ENCODE results near the gene ZCCHC24.

Gene ZCCHC24

DNA sequence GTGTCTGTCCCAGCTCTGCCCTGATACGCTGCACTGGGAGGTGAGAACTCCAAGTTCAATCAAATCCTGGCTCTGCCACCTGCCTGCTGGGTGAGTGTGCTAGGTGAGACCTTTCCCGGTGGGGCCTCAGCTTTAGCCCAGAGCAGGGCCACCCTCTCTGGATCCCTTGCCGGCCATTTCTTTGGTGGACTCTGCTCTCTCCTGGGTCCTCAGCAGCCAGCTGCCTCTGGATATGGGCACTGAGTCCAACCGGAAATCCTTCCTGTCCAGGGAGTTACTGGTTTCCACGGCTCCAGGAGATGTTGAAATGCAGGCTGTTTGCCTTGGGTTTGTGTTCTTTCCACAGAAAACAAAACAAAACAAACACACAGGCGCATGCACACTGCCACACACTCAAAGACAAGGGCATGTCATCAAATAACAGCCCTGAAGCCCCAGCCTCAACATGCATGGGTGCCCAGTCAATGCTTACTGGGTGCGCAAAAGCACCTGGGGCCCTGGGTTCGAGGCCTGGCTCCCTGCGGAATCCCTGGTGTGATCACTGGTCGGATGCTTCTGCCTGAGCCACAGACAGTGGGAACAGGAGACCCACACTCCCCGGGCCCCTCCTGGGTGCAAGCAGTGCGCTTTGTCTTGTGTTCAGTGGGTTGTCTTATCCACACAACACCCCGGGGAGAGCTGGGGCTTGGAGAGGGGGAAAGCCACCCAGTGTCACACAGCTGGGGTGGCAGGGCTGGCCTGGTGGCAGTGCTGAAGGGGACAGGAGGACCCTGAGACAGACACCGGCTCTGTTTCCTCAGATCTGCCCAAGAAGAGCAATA, 65.1 kb downstream of the ZCCHC24 start:
- DNase-seq, result no peak

DNA sequence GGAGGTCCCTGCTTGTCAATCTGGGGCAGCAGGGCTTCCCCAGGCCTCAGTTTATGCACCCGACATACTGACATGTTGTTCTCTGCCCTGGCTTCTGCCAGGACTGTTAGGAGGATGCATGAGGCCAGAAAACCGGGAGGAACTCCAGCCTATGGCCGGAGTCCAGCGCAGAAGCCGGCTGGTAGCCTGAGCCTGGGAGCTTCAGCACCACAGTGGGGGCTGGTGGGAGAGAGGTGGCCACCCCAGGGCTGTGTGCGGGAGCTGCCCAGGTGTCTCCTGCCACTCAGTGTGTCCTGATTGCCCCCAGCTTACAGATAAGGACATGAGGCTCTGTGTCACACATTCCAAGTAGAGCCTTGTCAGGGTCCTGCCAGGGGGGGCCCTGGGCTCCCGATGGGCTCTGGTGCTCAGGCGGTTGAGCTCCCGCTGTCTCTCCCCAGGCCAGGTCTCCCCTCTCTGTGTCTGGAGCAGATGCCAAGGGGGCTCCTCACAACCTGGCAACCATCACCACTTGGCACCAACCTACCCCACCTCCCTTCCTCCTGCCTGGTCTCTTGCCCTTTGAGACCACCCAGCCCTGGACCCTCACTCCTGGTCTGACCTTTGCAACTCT, 65.8 kb downstream of the ZCCHC24 start:
- DNase-seq, result no peak

DNA sequence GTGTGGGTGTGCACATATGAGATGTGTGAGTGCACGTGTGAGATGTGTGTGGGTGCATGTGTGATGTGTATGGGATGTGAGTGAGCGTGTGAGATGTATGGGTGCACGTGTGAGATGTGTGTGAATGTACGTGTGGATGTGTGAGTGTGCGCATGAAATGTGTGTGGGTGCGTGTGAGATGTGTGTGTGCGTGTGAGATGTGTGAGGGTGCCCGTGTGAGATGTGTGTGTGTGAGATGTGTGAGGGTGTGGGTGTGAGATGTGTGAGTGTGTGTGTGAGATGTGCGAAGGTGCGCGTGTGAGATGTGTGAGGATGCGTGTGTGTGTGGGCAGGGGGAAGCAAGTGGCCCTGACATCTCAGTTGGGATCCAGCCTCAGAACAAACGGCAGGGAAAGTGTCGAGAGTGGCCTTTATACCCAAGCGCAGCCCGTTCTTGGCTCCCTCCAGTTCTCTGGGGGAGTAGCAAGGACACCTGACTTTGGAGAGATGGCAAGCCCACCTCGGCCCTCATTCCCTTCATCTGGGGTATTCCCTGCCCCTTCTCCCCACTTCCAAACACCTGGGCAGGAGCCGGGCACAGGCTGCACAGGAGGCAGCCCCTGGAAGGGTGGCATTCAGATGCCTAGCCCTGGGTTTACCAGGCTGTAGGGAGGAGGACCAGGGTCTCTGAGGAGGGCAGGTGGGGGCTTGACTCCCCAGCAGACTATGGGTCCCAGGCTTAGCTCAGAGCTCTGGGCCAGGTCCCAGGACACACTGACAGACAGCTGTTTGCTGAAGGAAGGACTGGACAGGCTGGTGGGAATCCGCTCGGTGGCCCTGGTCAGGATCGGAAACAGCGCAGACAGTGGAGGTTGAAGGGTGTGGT, 66.5 kb downstream of the ZCCHC24 start:
- no peak for DNase-seq

DNA sequence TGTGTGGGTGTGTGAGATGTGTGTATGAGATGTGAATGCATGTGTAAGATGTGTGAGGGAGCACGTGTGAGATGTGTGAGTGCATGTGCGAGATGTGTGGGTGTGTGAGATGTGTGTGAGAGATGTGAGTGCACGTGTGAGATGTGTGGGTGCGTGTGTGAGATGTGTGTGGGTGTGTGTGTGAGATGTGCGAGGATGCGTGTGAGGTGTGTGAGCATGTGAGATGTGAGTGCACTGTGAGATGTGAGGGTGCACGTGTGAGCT, 67.1 kb downstream of the ZCCHC24 start:
- no peak for DNase-seq

DNA sequence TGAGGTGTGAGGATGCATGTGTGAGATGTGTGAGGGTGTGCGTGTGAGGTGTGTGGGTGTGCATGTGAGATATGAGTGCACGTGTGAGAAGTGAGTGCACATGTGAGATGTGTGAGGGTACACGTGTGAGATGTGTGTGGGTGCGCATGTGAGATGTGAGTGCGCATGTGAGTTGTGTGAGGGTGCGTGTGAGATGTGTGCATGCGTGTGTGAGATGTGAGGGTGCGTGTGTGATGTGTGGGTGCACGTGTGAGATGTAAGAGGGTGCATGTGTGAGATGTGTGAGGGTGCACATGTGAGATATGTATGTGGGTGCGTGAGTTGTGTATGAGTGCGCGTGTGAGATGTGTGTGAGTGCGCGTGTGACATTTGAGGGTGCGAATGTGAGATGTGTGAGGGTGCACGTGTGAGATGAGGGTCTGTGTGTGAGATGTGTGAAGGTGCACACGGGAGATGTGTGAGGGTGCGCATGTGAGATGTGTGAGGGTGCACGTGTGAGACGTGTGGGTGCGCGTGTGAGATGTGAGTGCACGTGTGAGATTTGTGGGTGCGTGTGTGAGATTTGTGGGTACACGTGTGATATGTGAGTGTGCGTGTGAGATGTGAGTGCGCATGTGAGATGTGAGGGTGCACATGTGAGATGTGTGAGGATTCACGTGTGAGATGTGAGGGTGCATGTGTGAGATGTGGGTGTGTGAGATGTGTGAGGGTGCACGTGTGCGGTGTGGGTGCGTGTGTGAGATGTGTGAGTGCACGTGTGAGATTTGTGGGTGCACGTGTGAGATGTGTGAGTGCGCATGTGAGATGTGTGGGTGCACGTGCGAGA, 67.7 kb downstream of the ZCCHC24 start:
- DNase-seq, result no peak

DNA sequence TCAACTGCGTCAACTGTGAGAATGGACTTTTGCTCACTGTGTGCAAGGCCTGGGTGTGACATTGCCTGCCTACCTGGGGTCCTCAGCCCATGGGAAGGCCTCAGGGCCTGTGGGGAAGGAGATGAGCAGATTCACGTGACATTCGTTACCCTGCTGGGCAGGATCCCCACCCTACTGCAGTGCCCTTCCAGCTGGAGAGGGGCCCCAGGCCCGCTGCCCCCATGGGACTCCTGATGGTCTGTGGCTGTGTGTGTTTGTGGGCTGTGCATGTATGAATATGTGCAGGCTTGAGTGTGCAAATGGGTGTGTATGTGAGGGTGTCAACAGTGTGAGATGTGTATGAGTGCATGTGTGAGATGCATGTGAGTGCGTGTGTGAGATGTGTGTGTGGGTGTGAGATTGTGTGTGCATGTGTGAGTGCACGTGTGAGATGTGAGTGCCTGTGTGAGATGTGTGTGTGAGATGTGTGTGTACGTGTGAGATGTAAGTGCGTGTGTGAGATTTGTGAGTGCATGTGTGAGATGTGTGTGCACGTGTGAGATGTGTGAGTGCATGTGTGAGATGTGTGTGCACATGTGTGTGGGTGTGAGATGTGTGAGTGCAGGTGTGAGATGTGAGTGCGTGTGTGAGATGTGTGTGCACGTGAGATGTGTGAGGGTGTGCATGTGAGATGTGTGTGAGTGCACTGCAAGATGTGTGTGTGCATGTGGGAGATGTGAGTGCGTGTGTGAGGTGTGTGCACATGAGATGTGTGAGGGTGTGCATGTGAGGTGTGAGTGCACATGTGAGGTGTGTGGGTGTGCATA, 68.5 kb downstream of the ZCCHC24 start:
- DNase-seq, result no peak

DNA sequence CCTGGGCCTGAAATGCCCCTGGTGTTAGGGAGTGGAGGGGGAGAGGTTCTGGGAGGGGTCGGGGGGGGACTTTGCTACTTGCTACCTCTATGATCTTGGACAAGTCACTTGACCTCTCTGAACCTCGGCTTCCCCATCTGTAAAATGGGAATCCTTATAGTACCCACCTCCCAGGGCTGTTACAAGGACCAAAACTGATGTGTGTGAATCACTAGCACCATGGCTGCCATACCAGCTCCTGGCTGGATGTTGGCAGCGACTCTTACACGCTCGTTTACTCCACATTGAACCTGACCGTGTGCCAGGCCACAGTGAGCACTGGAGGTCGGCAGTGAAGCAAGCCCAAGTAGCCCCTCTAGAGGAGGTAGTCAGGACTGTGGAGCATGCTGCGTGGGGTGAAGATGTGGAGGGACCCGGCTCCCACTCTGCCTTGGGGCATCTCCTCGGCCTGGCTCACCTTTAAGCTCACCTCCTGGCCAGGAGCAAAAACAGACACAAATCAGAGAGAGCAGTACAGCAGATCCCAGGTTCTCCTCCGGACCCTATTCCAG, 69.3 kb downstream of the ZCCHC24 start:
- no peak for DNase-seq

DNA sequence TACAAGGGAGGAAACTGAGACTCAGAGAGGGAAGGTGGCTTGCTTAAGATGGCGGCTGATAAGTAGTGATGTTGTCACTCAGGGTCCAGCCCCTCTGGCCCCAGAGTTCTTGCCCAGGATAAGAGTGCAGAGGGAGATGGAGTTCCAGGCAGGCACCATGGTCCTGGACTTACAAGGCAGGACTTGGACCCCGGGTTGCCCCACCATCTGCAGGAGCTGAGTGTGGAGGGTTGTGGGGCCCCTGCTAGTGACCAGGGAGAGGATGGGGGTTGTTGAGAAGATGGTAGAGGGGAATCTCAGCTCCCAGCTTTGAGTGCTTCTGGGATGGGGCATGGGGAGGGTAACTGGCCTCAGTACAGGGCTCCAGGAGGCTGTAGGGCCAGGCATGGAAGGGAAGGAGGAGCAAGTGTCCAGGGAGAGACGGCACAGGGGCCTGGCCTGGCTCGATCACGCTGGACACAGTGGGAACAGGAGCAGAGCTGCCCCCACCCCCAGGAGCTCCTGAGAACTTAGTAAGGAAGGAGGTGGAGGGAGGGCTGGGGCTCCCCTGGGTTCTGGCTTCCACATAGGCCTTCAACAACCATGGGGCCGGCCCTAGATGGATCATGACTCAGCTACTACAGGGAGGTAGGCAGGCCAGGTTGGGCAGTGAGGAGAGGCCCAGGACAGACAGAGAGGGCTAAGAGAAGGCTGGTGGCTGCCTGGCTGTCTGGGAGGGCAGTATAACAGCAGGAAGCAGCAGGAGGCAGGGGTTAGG, 69.9 kb downstream of the ZCCHC24 start:
- no peak for DNase-seq

DNA sequence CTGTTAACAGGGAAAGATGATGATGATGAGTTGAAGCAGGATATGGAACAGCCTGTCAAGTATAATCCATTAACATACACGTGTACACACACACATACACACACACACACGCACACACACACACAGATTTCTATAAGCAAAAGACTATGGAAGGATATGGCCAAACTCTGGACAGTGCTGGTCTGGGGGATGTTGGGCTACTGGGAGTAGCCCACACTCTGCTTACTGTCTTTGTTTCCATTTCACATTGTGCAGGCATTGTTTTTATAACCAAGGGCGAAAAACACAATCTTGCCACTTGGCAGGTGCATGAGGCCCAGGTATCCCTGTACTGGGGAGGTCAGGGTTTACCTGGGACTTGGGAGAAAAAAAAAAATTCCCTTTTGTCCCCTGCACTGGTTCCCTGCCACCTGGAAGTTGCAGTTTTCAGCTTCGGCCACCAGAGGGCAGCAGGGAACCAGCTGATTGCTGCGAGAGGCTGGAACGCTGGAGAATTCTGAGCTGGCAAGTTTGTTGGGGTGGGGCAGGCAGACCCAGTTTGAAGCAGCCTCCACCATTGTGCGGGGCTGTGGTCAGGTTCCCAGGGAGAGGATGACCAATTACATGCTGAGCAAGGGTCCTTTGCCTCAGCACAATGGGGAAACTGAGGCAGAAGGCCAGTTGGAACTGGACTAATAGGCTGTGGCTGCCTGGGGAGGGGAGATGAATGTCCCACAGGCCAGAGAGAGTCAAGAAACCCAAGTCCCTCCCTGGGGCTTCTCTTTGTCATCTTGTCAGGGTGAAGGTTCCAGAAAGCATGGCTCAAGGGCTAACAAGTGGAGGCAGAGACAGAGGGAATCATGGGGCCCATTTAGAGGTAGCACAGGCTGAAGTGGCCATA, 70.9 kb downstream of the ZCCHC24 start:
- peak; percentile 78 for DNase-seq

DNA sequence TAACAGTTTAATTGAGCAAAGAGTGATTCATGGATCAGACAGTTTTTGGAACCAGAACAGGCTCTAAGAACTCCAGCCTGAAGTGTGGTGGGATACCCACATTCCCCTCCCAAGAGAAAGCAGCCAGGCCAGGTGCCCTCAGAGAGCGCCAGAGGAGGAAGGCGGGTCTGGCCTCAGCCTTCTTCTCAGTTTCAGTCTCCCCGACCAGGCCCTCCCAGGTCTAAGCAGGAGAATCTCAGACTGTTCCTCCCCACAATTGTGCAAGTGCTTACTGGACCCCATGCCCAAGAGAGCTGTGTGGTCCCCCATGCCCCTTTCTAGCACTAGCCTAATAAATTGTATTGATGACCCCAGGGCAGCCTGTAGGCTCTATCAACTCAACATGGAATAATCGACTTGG, 72.6 kb downstream of the ZCCHC24 start:
- no peak for DNase-seq

DNA sequence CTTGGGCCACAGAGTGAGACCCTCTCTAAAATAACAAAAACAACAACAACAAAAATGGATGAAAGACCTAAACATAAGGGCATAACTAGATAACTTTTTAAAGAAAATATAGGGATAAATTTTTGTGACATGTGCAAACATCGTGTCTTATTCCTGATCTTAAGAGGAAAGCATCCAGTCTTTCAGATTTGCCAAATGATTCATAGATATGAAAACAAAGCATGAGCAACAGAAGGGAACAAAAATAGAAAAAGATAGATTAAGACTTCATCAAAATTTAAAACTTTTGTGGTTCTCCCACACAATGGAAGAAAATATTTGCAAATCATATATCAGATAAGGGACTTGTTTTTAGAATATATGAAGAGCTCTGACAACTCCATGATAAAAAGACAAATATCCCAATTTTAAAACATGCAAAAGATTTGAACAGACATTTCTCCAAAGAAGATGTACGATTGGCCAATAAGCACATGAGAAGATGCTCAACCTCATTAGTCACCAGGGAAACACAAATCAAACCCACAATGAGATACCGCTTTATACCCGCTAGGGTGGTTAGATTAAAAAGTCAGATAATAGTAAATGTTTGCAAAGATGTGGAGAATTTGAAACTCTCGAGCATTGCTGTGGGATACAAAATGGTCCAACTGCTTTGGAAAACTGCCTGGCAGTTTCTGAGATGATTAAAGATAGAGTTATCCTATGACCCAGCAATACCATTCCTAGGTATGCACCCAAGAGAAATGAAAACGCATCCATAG, 77.8 kb downstream of the ZCCHC24 start:
- no peak for DNase-seq

DNA sequence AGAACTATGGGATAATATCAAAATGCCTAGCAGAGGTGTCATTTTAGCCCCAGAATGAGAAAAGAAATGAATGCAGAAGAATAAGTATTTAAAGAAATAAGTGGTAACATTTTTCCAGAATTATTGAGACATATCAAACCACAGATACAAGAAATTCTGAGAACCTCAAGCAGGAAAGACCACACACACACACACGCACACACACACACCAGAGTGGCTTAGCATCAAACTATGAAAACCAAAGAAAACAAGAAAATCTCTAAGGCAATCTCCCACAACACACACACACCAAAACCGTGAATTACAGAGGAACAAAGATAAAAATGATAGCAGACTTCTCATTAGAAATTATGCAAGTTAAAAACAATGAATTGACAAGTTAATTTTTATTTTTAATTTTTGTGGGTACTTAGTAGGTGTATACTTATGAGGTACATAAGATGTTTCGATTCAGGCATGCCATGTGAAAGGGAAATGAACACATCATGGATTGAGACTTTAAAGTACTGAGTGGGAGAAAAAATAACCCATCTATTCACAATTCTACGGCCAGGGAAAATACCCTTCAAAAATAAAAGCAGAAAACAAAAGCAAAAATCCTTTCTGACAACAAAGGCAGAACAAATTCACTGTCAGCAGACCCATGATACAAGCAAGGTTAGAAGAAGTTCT, 83.6 kb downstream of the ZCCHC24 start:
- DNase-seq, result no peak

DNA sequence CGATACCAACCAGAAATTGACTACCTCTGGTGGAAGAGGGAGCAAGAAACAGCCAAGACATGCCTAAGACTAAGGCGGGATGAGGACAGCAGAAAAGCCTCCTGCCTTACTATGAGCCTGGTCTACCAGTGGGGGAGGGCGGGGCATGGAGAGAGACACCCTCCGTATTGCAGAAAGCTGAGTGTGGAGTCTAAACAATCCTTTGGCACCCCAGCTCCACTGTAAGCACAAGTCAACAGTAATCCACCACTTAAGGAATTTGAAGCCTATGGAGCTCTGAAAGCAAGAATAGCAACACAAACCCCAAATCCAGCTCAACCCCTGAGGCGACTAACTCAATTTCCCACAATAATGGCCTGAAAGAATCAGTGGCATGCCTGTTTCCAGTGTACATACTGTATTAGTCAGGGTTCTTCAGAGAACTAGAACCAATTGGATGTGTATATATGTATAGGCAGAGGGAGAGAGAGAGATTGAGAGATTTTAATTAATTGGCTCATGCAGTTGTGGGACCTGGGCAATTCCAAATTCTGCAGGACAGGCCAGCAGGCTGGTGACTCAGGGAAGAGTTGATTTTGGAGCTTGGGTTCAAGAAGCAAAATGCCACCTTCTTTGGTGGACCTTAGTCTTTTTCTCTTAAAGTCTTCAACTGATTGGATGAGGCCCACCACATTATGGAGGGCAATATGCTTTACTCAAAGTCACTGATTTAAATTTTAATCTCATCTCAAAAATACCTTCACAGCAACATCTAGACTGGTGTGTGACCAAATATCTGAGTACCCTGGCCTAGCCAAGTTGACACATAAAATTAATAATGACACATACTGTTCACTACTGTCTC, 84.7 kb downstream of the ZCCHC24 start:
- DNase-seq, result no peak

DNA sequence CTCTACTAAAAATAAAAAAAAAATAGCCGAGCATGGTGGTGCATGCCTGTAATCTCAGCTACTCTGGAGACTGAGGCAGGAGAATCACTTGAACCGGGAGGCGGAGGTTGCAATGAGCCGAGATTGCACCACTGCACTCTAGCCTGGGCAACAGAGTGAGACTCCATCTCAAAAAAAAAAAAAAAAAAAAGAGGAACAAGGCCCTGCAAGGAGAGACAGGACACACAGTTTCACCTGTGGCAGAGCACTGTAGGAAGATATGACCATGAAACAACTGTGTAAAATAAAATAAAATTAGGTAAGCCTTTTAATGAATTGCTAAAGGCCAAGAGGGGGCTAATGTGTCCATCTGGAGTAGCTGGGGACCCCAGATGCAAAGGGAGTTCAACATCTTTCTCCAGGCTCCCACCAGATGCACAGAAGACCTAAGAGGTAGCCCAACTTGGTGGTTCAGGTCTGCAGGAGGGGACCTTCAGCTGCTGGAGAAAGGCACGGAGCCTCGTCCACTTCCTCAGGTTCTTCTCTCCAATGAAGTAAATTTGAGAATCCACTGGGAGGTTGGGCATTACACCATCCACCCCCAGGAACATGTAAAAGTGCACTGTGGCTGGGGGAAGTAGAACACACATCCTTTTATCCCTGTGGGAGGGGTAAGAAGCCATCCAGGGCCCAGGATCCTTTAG, 85.5 kb downstream of the ZCCHC24 start:
- DNase-seq, result no peak

DNA sequence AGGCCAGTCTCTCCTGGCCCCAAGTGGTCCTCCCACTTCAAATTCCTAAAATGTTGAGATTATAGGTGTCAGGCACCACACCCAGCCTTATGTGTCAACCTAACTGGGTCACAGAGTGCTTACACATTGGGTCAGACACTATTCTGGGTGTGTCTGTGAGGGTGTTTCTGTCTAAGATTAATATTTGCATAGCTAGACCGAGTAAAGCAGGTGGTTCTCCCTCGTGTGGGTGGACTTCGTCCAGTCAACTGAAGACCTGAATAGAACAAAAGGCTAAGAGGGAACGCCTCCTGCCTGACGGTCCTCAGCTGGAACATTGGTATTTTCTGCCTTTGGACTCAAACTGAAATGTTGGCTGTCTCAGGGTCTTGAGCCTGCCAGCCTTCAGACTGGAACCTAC, 86.6 kb downstream of the ZCCHC24 start:
- DNase-seq, result no peak

DNA sequence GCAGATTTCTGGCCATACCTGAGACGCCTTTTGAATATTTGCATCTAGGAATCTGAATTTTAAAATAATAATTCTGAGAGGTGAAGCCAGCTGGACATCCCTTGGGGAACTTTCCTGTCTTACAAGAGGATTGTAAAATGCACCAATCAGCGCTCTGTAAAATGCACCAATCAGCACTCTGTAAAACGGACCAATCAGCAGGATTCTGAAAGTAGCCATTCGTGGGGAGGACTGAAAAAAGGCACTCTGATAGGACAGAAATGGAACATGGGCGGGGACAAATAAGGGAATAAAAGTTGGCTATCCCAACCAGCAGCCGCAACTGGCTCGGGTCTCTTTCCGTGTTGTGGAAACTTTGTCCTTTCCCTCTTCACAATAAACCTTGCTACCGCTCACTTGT, 88.2 kb downstream of the ZCCHC24 start:
- no peak for DNase-seq

DNA sequence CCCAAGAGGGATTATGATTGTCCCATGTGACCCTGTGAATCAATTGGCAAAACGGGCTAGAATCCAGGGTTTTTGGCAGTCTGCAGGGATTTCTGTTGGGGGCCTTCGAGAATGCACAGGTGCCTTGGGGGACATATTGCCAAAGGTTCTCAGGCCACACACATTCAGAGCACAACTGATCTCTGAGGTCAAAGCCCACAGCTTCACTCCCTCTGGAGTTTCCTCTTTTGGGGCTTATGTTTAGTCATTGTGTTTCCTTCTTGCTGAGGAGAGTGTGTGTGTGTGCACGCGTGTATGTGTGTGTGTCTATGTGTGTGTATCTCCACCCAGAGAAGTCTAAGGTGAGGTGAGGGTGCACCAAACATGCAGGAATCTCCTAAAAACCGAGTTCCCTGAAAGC, 89.3 kb downstream of the ZCCHC24 start:
- DNase-seq, result peak; percentile 45
